Parathyroid adenoma (tissue), 2 donors: Measurements from ENCODE around the gene ABHD6.
"Not testable (repeated sequence)": the region's sequence is repeated elsewhere in the genome, so short reads cannot be mapped to it uniquely, and the experiment has no call there.

Experiments used
- H2AFZ ChIP-seq: fragments of 300-600 bp; sonication (generic); one replicate; pipeline ENCODE4 v1.7.0; 2017; ENCODE audit warnings: antibody characterized with exemption, mild to moderate bottlenecking
- H3K27ac ChIP-seq: fragments of 300-600 bp; sonication (generic); one replicate; pipeline ENCODE4 v1.7.0; 2017
- H3K27me3 ChIP-seq: fragments of 300-600 bp; sonication (generic); one replicate; pipeline ENCODE4 v1.7.0; 2017; ENCODE audit warnings: low read length; ENCODE audit not compliant: control insufficient read depth, insufficient read depth
- H3K36me3 ChIP-seq: fragments of 300-600 bp; sonication (generic); one replicate; pipeline ENCODE4 v1.7.0; 2017; ENCODE audit warnings: low read length; ENCODE audit not compliant: control insufficient read depth, insufficient read depth
- H3K4me1 ChIP-seq: fragments of 300-600 bp; sonication (generic); one replicate; pipeline ENCODE4 v1.7.0; 2017; ENCODE audit warnings: control low read depth
- H3K4me2 ChIP-seq: fragments of 300-600 bp; sonication (generic); one replicate; pipeline ENCODE4 v1.7.0; 2017; ENCODE audit warnings: low read length
- H3K4me3 ChIP-seq: fragments of 300-600 bp; sonication (generic); one replicate; pipeline ENCODE4 v1.7.0; 2017; ENCODE audit warnings: low read depth, low read length
- H3K79me2 ChIP-seq: fragments of 300-600 bp; sonication (generic); one replicate; pipeline ENCODE4 v1.7.0; 2017; ENCODE audit warnings: control low read depth
- H3K9ac ChIP-seq: fragments of 300-600 bp; sonication (generic); one replicate; pipeline ENCODE4 v1.7.0; 2017; ENCODE audit warnings: mild to moderate bottlenecking
- H3K9me3 ChIP-seq: fragments of 300-600 bp; sonication (generic); one replicate; pipeline ENCODE4 v1.7.0; 2017; ENCODE audit warnings: low read length; ENCODE audit not compliant: control insufficient read depth
- TF ChIP-seq, protein P1 (sequence below): fragments of 300-600 bp; sonication (generic); IDR thresholded peaks from one replicate; pipeline ENCODE4 v1.7.0; 2017; ENCODE audit warnings: antibody characterized with exemption, mild to moderate bottlenecking
- donor health status: primary hyperparathyroidism.

Gene ABHD6

DNA sequence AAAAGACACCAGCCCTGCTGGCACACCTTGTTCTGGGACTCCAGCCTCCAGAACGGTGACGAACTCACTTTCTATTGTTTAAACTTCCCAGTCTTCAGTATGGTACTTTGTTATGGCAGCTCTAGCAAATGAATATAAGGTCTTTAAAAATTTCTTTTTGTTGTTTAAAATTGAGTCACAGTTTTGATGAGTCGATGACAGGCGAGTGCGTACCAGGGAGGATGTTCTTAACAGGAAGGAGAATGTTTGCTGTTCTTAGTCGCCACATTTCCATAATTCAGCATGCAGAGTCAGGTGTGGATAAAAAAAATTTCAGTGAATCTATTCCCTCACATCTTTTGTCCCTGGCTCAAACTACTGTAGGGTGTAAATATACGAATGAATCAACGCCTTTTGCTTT is 39.2 kb upstream of the ABHD6 start:
- Histone ChIP-seq H3K79me2 (no peaks in the 10 kb centered on the region), H3K27me3 (no peaks in the 10 kb centered on the region), H3K9me3 (no peaks in the 10 kb centered on the region), H3K36me3 (no peaks in the 10 kb centered on the region), H3K4me2 (no peak overlapping the region), H3K4me1 (no peaks in the 10 kb centered on the region), H3K27ac (peak overlapping the region; percentile 41), H2AFZ (no peak overlapping the region), H3K4me3 (no peak overlapping the region), H3K9ac (no peak overlapping the region)
- TF ChIP-seq, protein P1, sequence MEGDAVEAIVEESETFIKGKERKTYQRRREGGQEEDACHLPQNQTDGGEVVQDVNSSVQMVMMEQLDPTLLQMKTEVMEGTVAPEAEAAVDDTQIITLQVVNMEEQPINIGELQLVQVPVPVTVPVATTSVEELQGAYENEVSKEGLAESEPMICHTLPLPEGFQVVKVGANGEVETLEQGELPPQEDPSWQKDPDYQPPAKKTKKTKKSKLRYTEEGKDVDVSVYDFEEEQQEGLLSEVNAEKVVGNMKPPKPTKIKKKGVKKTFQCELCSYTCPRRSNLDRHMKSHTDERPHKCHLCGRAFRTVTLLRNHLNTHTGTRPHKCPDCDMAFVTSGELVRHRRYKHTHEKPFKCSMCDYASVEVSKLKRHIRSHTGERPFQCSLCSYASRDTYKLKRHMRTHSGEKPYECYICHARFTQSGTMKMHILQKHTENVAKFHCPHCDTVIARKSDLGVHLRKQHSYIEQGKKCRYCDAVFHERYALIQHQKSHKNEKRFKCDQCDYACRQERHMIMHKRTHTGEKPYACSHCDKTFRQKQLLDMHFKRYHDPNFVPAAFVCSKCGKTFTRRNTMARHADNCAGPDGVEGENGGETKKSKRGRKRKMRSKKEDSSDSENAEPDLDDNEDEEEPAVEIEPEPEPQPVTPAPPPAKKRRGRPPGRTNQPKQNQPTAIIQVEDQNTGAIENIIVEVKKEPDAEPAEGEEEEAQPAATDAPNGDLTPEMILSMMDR = no peak

DNA sequence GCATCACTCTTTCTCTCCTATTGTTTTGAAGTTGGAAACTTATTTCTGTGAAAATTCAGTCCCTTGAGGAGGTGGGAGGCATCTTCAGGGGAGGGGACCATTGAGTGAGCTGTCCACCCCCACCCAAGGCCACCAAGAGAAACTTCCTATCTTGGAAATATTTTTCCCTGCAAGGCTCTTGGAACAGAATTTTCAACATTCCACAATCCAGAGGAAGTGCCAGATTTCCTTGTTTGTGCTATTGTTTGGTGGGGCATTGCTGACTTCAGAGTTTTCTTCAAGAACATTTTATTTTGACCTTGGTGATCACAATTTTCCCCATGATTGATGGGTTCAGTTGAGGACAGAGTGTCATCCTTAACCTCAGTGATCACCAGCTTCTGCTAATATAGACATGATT is 38.8 kb upstream of the ABHD6 start:
- Histone ChIP-seq H3K27ac (peak overlapping the region; percentile 13), H3K36me3 (no peaks in the 10 kb centered on the region), H3K4me2 (no peak overlapping the region), H3K79me2 (no peaks in the 10 kb centered on the region), H3K4me1 (no peaks in the 10 kb centered on the region), H2AFZ (no peak overlapping the region), H3K9me3 (no peaks in the 10 kb centered on the region), H3K27me3 (no peaks in the 10 kb centered on the region), H3K9ac (no peak overlapping the region), H3K4me3 (no peak overlapping the region)
- TF ChIP-seq, protein P1 = no peak

DNA sequence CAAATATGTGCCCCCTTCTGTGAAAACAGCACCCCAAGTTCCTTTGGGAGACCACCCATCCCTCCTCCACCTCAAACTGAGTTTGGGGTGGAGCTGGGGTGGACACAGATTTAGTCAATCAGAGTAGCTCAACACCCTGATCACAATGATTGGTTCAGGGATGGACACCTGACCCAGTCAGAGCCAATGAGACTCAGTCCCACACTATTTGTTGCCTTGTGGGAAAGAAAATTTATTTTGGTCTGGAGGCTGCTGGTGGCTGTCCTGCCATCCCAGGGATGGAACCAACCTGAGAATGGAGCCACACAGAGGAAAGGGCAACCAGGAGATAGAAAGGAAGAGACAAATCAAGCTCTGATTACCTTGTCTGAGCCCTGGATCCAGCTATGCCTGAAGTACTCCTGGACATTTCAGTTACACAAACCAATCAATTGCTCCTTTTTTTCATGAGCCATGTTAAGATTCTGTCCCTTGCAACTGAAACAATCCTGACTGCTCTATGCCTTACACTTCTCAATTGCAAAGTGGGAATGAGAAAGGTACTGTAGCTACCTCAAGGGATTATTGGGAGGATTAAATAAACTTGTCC is 37.4 kb upstream of the ABHD6 start:
- no peak overlapping the region for H3K27ac ChIP-seq
- H3K4me2 ChIP-seq = no peak overlapping the region

DNA sequence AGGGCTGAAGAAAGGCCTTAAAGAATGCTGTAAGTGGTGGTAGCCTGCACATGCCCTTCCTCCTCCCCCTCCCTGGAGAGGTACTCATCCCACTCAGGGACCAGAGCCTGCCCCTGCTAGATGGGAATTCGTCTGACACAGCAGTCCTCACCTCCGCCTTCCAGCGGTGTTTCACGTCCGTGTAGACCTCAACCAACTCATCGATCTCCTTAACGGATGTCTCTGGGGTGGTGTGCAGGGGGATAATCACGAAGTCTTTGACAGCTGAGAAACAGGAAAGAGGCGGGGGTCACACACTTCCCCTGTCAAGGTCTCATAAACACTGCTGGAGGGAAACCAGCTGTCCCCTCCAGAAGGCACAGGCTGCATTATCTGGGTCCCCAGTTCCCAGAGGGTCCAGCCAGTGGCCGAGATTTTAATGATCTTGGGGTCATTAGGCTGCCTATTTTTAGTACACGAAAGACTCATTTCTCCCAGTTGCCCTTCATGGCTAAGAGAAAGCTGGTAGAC is 36.7 kb upstream of the ABHD6 start:
- H3K79me2 ChIP-seq = no peaks in the 10 kb centered on the region
- no peak overlapping the region for H3K27ac ChIP-seq
- H3K9ac ChIP-seq = no peak overlapping the region
- TF ChIP-seq, protein P1 = no peak
- no peaks in the 10 kb centered on the region for H3K4me1 ChIP-seq
- no peak overlapping the region for H3K4me2 ChIP-seq
- H3K36me3 ChIP-seq = no peaks in the 10 kb centered on the region
- no peak overlapping the region for H2AFZ ChIP-seq
- H3K9me3 ChIP-seq = no peaks in the 10 kb centered on the region
- H3K27me3 ChIP-seq = no peaks in the 10 kb centered on the region
- H3K4me3 ChIP-seq = no peak overlapping the region

More for the DNA sequence above, 37.4 kb upstream of the ABHD6 start:
- TF ChIP-seq, protein P1 = no peak
- Histone ChIP-seq H3K9ac (no peak overlapping the region), H3K27me3 (no peaks in the 10 kb centered on the region), H3K4me1 (no peaks in the 10 kb centered on the region), H3K79me2 (no peaks in the 10 kb centered on the region), H2AFZ (no peak overlapping the region), H3K9me3 (no peaks in the 10 kb centered on the region), H3K4me3 (no peak overlapping the region), H3K36me3 (no peaks in the 10 kb centered on the region)

DNA sequence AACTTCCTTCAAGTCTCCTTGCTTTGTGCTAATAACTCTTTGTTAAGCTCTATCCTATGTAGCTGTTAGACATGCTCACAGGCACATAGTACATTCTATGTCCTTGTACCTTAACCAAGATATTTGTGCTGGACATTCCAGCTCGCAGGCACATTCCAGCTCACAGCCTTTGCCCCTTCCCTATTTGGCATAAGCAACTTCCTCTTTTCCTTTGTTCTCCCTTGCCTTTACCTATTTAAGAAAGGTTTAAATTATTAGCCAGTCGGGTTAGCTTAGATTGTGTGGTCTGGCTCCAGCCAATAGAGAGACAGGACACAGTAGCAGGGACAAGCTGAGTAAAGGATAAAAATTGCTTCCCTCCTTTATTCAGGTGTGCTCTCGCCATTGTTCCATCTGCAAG is 36.1 kb upstream of the ABHD6 start:
- not testable (repeated sequence) for H3K9me3 ChIP-seq, H3K4me2 ChIP-seq, H3K79me2 ChIP-seq, H2AFZ ChIP-seq, H3K36me3 ChIP-seq, H3K9ac ChIP-seq, H3K27ac ChIP-seq, H3K4me1 ChIP-seq, H3K27me3 ChIP-seq, H3K4me3 ChIP-seq
